SKM-1 treated with dmso at 0.1 percent for 144 hours (cell line): ENCODE measurements around the gene NAA15.
"Not testable (repeated sequence)": the region's sequence is repeated elsewhere in the genome, so short reads cannot be mapped to it uniquely, and the experiment has no call there.

Experiments
- DNase-seq: peaks from one replicate; lab custom pipeline; 2025; ENCODE audit not compliant: unreplicated experiment; lab: John Stamatoyannopoulos, UW

Gene NAA15

DNA sequence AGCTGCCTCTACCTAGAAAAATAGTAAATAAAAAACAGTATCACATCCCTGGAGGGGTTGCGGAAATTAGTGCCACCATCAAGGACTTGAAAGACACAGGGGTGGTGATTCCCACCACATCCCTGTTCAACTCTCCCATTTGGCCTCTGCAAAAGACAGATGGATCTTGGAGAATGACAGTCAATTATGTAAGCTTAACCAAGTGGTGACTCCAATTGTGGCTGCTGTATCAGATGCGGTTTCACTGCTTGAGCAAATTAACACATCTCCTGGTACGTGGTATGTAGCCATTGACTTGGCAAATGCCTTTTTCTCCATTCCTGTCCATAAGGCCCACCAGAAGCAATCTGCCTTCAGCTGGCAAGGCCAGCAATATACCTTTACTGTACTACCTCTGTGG is 143.6 kb downstream of the NAA15 start:
- not testable (repeated sequence) for DNase-seq

DNA sequence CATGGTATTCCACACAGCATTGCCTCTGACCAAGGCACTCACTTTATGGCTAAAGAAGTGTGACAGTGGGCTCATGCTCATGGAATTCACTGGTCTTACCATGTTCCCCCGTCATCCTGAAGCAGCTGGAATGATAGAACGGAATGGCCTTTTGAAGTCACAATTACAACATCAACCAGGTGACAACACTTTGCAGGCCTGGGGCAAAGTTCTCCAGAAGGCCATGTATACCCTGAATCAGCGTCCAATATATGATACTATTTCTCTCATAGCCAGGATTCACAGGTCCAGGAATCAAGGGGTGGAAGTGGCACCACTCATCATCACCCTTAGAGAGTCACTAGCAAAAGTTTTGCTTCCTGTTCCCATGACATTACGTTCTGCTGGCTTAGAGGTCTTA is 145.8 kb downstream of the NAA15 start:
- not testable (repeated sequence) for DNase-seq

DNA sequence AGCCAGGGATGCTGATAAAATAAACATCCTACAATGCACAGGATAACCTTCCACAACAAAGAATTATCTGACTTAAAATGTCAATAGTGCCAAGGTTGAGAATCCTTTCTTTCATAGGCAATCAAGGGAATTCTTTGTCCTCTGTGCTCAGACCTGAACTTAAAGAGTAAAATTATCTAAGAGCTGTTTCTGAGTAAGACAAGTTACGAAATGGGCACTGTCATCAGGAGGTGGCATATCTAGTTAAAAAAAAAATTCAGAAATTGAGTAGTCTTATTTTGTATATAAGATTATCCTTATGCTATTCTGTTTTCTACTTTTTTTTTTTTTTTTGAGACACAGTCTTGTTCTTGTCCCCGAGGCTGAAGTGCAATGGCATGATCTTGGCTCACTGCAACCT is 149.3 kb downstream of the NAA15 start:
- no peak for DNase-seq

DNA sequence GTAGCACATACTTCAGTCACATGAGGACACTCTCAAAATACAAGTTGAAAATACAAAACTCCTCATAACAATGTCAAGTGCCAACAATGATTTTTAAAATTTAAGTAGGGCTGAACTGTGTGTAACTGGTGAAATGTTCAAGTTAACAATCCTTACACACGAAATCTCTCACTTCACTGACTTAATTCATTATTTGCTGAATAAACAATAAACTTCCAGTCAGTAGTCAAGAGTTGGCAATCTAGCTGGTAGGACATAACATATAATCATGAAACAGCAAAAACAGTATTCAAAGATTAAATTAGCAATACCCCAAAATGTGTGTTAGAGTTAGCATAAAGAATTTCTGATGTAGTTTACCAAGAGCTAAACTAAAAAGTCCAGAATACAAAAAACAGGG is 150.7 kb downstream of the NAA15 start:
- DNase-seq, result no peak

DNA sequence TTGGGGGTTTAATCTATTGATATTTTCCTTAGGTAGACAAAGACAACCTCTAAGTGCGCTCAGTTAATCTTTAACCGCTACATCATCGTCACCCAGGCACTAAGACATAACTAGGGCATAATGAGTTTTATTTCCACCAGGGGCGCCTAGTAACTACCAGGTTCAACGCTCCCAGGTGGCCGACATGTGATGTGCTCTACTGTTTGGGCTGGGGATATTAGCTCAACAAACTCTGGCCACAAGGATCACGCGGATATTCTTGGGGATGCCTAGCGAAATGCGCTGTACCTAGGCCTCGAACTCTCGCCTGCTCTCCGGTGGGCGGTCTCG is 151.7 kb downstream of the NAA15 start:
- peak; percentile 75 for DNase-seq

DNA sequence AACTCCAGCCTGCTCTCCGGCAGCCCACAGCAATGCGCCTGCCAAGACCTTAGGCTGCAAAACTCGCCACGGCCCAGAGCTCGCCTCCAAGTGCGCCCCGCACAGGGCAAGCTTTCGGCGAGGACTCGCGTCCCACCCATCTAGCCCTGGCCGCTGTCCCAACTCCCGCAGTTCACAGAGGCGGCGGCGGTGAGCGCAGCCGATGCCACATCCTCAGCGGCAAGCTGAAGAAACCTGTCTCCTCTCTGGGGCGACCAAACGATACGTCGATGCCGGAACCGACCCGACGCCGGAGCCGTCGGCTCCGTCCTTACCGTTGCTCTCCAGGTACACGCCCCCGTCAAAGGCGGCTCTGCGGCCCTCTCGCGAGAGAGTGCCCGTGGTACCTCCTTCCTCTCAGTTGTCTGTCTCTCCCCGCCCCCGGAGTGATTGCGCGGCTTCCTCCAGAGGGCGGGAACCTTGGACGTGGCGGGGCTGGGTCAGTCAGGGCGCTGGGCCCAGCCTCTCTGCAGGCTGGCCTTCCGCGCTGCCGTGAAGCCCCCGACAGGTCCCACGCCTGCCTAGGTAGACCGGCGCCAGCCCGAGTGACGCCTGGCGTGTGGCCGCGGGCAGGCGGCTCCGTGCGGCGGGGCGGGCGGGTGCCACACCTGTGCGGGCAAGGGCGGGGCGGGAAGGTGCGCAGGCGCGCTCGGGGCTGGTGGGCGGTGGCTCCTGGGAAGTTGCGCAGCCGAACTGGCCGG is 152.2 kb downstream of the NAA15 start:
- peak; percentile 96 for DNase-seq

DNA sequence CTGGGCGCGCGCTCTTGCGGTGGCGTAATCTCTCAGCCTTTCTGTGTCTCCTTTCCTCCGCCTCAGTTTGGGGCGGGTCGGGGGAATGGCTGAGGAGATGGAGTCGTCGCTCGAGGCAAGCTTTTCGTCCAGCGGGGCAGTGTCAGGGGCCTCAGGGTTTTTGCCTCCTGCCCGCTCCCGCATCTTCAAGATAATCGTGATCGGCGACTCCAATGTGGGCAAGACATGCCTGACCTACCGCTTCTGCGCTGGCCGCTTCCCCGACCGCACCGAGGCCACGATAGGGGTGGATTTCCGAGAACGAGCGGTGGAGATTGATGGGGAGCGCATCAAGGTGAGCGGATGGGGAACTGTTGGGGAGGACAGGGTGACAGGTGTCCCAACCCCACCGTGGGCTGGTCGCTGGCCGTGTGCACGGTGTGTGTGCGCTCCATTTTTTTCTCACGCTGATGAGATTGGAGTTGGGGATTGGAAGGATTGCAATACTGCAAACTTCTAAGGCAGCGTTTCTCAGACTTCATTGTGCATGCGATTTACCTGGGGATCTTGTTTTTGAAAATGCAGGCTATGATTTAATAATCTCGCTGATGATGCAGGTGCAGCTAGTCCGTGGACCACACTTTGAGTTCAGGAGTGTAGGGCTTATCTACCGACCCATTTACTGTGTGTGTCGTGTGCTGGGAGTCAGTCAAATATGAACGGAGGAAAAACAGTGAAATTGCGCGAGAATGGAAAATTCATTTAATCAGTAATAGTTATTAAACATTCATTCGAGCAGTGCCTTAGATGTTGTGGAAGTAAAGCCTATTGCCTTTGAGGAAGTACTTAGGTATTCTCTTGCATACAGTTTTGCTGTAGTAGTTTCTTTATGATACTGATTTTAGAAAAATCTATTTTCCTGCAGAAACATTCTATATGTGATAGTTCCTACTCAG is 153.1 kb downstream of the NAA15 start, which contains the start of gene RAB33B:
Gene RAB33B (plus strand): TSS at position 11 of the 935 bp plus-strand sequence. CDS start 75 bp downstream, at position 86.
- peak; percentile 72 for DNase-seq

DNA sequence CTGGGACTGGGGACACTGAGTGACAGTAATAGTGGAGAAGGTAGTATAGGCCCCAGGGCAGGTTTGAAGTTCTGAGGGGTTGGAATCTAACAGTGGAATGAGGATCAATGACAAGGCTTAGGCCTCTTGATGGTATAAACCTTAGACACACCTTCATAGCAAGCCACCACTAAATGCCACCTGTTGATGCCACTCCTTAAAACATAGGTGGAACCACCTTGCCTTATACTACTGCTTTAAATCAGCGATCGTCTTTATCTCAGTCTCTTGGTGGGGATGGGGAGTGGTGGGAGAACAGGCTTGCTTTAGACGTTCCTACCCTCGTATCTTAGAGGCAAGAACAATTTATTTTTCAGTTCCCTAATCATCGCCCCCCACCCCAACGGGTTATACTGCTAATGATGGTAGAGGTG is 153.8 kb downstream of the NAA15 start:
- DNase-seq, result no peak

DNA sequence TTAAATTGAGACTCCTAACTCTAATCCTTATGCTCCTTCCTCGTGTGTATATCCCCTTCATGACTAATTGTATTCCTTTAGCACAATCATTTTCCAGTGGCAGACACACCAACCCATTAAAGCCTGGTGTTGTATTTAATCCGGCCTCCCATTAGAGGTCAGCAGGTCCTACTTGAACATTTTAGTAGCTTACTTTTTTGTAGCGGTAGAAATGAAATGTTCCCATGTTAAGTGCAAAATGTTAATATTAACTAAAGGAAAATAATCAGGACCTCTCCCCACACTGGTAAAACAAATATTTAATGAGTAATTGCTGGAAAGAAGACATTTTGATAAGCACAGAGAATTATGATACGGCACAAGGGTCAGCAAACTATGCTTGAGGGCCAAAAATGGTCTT is 156.0 kb downstream of the NAA15 start:
- DNase-seq, result no peak

DNA sequence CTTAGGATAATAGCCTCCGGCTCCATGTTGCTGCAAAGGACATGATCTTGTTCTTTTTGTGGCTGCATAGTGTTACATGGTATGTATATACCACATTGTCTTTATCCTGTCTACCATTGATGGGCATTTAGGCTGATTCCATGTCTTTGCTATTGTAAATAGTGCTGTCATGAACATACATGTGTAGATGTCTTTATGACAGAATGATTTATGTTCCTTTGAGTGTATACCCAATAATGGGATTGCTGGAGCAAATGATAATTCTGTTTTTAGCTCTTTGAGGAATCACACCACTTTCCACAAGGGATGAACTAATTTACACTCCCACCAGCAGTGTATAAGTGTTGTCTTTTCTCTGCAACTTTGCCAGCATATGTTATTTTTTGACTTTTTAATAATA is 157.2 kb downstream of the NAA15 start:
- DNase-seq, result no peak

DNA sequence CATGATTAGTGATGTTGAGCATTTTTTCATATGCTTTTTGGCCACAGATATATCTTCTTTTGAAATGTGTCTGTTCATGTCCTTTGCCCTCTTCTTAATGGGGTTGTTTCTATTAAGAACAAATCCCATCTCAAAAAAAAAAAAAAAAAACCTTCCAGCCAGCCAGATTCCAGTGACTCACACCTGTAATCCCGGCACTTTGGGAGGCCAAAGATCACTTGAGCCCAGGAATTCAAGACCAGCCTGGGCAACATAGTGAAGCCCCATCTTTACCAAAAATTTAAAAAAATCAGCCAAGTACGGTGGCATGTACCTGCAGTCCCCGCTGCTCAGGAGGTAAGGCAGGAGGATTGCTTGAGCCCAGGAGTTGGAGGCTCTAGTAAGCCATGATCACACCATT is 157.7 kb downstream of the NAA15 start:
- DNase-seq, result no peak

DNA sequence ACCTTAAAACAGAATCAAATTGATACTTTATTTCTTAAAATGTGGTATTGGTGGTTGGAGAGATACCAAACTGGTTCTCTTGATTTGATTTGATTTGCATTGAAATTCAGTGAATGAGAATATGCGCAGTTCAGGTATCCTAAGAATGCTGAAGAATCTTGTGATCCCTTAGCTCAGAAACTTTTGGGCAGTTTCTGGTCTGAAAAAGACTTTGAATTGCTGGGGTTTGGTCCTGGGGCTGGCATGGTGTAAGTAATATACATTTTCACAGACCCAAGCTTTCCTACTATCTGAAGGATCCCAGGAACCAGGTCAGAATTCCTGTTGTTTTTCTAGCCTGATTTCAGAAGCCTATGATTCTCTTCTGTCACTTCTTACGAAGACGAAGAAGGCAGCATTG is 159.3 kb downstream of the NAA15 start:
- no peak for DNase-seq

DNA sequence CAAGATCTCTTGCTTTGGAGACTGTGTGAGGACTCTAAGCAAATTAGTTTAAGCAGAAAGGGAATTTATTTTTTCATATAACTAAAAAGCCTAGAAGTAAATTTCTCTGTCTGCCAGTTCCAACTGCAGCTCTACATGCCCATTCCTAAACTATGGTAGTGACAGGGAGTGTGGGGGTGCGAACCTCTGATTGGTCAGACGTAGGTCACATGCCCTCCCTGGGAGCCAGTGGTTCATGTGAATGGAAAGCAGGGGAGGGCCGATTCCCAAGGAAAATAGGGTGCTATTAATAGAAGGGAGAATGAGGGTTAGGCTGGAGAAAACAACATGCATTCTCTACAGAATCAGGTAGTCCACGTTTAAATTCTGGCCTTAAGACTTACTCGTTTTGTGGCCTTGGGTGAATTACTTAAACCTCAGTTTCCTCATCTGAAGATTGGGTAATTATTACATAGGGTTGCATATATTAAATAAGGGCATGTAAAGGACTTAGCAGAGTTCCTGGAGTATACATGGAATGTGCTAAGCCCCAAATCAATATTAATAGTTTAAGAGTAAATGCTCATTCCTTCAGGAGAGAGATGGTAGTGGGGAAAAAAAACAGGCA is 159.8 kb downstream of the NAA15 start:
- DNase-seq, result no peak

DNA sequence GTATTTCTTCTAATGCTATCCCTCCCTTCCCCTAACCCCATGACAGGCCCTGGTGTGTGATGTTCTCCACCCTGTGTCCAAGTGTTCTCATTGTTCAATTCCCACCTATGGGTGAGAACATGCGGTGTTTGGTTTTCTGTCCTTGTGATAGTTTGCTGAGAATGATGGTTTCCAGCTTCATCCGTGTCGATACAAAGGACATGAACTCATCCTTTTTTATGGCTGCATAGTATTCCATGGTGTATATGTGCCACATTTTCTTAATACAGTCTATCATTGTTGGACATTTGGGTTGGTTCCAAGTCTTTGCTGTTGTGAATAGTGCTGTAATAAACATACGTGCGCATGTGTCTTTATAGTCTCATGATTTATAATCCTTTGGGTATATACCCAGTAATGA is 163.2 kb downstream of the NAA15 start:
- not testable (repeated sequence) for DNase-seq

DNA sequence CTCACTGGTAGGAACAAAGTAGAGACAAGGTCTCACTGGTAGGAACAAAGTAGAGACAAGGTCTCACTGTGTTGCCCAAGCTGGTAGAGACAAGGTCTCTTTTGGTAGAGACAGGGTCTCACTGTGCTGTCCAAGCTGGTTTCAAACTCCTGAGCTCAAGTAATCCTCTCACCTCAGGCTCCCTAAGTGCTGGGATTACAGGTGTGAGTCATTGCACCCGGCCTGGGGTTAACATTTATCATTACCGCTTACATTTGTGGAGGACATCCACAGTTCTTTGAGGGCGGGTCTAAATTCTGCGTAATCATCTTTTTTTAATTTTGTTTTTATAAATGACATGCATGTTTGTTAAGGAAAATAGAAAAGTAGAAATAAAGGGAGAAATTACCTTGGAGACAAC is 164.6 kb downstream of the NAA15 start:
- DNase-seq, result no peak

DNA sequence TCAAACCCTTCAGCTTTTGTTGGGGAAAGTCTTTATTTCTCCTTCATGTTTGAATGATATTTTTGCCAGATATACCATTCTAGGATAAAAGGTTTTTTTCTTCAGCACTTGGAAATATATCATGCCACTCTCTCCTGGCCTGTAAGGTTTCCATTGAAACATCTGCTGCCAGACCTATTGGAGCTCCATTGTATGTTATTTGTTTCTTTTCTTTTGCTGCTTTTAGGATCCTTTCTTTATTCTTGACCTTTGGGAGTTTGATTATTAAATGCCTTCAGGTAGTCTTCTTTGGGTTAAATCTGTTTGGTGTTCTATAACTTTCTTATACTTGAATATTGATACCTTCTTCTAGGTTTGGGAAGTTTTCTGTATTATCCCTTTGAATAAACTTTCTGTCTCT is 167.5 kb downstream of the NAA15 start:
- DNase-seq, result not testable (repeated sequence)

DNA sequence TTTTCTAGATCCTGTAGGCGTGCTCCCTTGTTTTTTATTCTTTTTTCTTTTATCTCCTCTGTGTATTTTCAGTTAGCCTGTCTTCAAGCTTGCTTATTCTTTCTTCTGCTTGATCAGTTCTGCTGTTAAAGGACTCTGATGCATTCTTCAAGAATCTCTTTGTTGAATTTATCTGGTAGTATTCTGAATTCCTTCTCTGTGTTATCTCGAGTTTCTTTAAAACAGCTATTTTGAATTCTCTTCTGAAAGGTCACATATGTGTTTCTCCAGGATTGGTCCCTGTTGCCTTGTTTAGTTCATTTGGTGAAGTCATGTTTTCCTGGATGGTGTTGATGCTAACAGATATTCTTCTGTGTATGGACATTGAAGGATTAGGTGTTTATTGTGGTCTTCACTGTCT is 167.9 kb downstream of the NAA15 start:
- DNase-seq, result no peak
